Kidney (tissue), 14 donors: ENCODE data around the gene POLD1. TPM values are rescaled to one million over a fixed set of nuclear protein-coding genes. Genes with fewer than 3 reads are reported as not detected.
"Not testable (repeated sequence)": the region's sequence is repeated elsewhere in the genome, so short reads cannot be mapped to it uniquely, and the experiment has no call there.

Source experiments
- DNase-seq, 5 donors: peaks; one replicate each; pipeline ENCODE4 v3.0.0-alpha.2; 2013 to 2020
- FAIRE-seq: peaks from 2 replicates; lab custom pipeline; 2012; peaks lifted over from hg19 to GRCh38; lab: Jason Lieb, UNC
- H3K27ac ChIP-seq, 2 donors: one replicate each; pipeline ENCODE4 v1.7.0; 2013; ENCODE audit warnings: low read depth in 2 of 2, low read length in 2 of 2, inconsistent platforms in 1 of 2
- H3K27me3 ChIP-seq: one replicate; pipeline ENCODE4 v1.7.1; 2013; ENCODE audit warnings: low read length, inconsistent platforms; ENCODE audit not compliant: control insufficient read depth, insufficient read depth
- H3K36me3 ChIP-seq, 3 donors: one replicate each; pipeline versions ENCODE4 v1.7.0 to v1.7.1; 2013; ENCODE audit warnings: low read length in 3 of 3, control low read depth in 1 of 3, inconsistent platforms in 1 of 3; ENCODE audit not compliant: insufficient read depth in 3 of 3, control insufficient read depth in 2 of 3
- H3K4me1 ChIP-seq, 3 donors: one replicate each; pipeline versions ENCODE4 v1.7.0 to v1.7.1; 2013; ENCODE audit warnings: low read length in 3 of 3, inconsistent platforms in 1 of 3, low read depth in 1 of 3; ENCODE audit not compliant: control insufficient read depth in 2 of 3, insufficient read depth in 2 of 3
- H3K4me3 ChIP-seq, 3 donors: one replicate each; pipeline versions ENCODE4 v1.7.0 to v1.8.1; 2013; ENCODE audit warnings: low read length in 3 of 3, control low read depth in 1 of 3, inconsistent platforms in 1 of 3
- H3K9ac ChIP-seq, 3 donors: one replicate each; pipeline versions ENCODE4 v1.7.0 to v1.7.1; 2013; ENCODE audit warnings: low read length in 3 of 3, control low read depth in 1 of 3, inconsistent platforms in 1 of 3
- H3K9me3 ChIP-seq, 3 donors: one replicate each; pipeline versions ENCODE4 v1.7.0 to v1.7.1; 2013; ENCODE audit warnings: low read length in 3 of 3, control low read depth in 1 of 3, inconsistent platforms in 1 of 3; ENCODE audit not compliant: control insufficient read depth in 2 of 3, insufficient read depth in 1 of 3
- CTCF ChIP-seq: IDR thresholded peaks from 3 replicates; pipeline ENCODE4 v1.5.1; 2012; ENCODE audit warnings: mild to moderate bottlenecking, moderate library complexity, borderline replicate concordance; ENCODE audit not compliant: insufficient read depth; ENCODE audit errors: extremely low read depth
- intact Hi-C: fragments of 100-400 bp; cut with DNase I; formaldehyde crosslinking; loops from one replicate; pipeline ENCODE4 v1.11.1; 2022
- polyA plus RNA-seq: library from polyadenylated mRNA; stranded (reverse); fragments of 350-450 nt; fragmentation: Illumina TruSeq; extraction: RNeasy Lipid Tissue Mini Kit (QIAGEN cat#74804); gene quantifications from one replicate; pipeline ENCODE4 v1.2.3, GENCODE V29; 2014; ENCODE audit warnings: low read depth, low replicate concordance; ENCODE audit not compliant: insufficient read depth
- total RNA-seq: library from RNA; stranded (reverse); fragmentation: NEBNext Ultra II Directional; extraction: Animal tissue kit (Norgen Biotek cat#: 25700); gene quantifications from one replicate; pipeline ENCODE4 v1.2.1, GENCODE V29; 2021
- donor health status: control.
- donor health status: control.
- donor health status: control.
- donor health status: control.
- donor health status: control.
- donor health status: DM: yes; HTN: yes; CAD: no.
- donor health status: Normal renal cell carcinoma (clear cell type).

The POLD1 gene
- total and polyA plus RNA-seq, 2 donors from 2014 or later = 17.8 to 22.1 TPM

GRCh38 chr19:50387868-50388245 lies 3.7 kb downstream of the POLD1 start:
- H3K27ac ChIP-seq = no peak overlapping the region
- no peaks in the 10 kb centered on the region for H3K9me3 ChIP-seq
- no peak overlapping the region for H3K4me3 ChIP-seq
- no peak for TF ChIP-seq CTCF
- no peak overlapping the region for H3K9ac ChIP-seq
- FAIRE-seq (no peak), DNase-seq (no peak)
- no peaks in the 10 kb centered on the region for H3K27me3 ChIP-seq
- intact Hi-C loops = no loop called here
- H3K36me3 ChIP-seq = no peaks in the 10 kb centered on the region
- H3K4me1 ChIP-seq = peaks cover 0 to 10% (median 0%) of the 10 kb centered on the region in 3 donors

GRCh38 chr19:50390295-50390694 lies 6.1 kb downstream of the POLD1 start:
- DNase-seq, H3K9ac ChIP-seq, H3K27me3 ChIP-seq, H3K27ac ChIP-seq, H3K36me3 ChIP-seq, H3K4me1 ChIP-seq, intact Hi-C loops, FAIRE-seq, H3K9me3 ChIP-seq, H3K4me3 ChIP-seq: not testable (repeated sequence)

GRCh38 chr19:50390952-50391351 lies 6.8 kb downstream of the POLD1 start:
- peak in 1 of 5 donors; percentile 36 for DNase-seq
- H3K9ac ChIP-seq, H3K4me1 ChIP-seq, H3K4me3 ChIP-seq, H3K27me3 ChIP-seq, FAIRE-seq, H3K9me3 ChIP-seq, H3K36me3 ChIP-seq, intact Hi-C loops, H3K27ac ChIP-seq: not testable (repeated sequence)

- H3K9ac ChIP-seq = no peak overlapping the region
- FAIRE-seq = no peak
These were observed 8.6 kb downstream of the POLD1 start for GRCh38 chr19:50392759-50393158.

More at GRCh38 chr19:50392759-50393158, 8.6 kb downstream of the POLD1 start:
- Histone ChIP-seq H3K4me3 (no peak overlapping the region), H3K9me3 (no peaks in the 10 kb centered on the region), H3K36me3 (no peaks in the 10 kb centered on the region), H3K4me1 (no peaks in the 10 kb centered on the region), H3K27ac (no peak overlapping the region), H3K27me3 (no peaks in the 10 kb centered on the region)
- DNase-seq = no peak
- intact Hi-C loops = no loop called here
- TF ChIP-seq CTCF = no peak
